Lower leg skin (tissue), 3 donors: ENCODE results near the gene C5AR2.

Source experiments
- CTCF ChIP-seq, 3 donors: fragments of 450-650 bp; IDR thresholded peaks; one replicate each; pipeline ENCODE4 v1.5.1; 2016; ENCODE audit warnings: antibody characterized with exemption in 3 of 3, mild to moderate bottlenecking in 3 of 3, moderate library complexity in 2 of 3
- POLR2A ChIP-seq, 2 donors: fragments of 450-650 bp; IDR thresholded peaks; one replicate each; pipeline ENCODE4 v1.6.1; 2016 to 2017; ENCODE audit warnings: antibody characterized with exemption in 2 of 2, mild to moderate bottlenecking in 1 of 2, moderate library complexity in 1 of 2

- TF ChIP-seq CTCF (IDR thresholded peaks at IDR 0.05) = no peak
- no peak for TF ChIP-seq POLR2A (IDR thresholded peaks at IDR 0.05)
Measured at GRCh38 chr19:47376589-47377144, 44.7 kb downstream of the C5AR2 start.
